HG02938 (cell line): ENCODE data around the gene PCBP3.
"Not testable (repeated sequence)": the region's sequence is repeated elsewhere in the genome, so short reads cannot be mapped to it uniquely, and the experiment has no call there.

Source experiments
- ATAC-seq: cut with Tn5 transposase; IDR thresholded peaks from one replicate; pipeline ENCODE4 v1.9.1; 2021; ENCODE audit warnings: mild to moderate bottlenecking, moderate library complexity; ENCODE audit not compliant: unreplicated experiment

Gene PCBP3

GRCh38 chr21:45954921-45955320 is 311.4 kb downstream of the PCBP3 start:
- ATAC-seq = no peak

- ATAC-seq = no peak
Observed at GRCh38 chr21:45957551-45957950, 314.0 kb downstream of the PCBP3 start.

- ATAC-seq = no peak
Observed at GRCh38 chr21:45957981-45958600, 314.6 kb downstream of the PCBP3 start.

GRCh38 chr21:45959182-45959581 is 315.7 kb downstream of the PCBP3 start:
- ATAC-seq = no peak

GRCh38 chr21:45959779-45960390 is 316.4 kb downstream of the PCBP3 start:
- no peak for ATAC-seq

GRCh38 chr21:45961408-45961807 is 317.9 kb downstream of the PCBP3 start:
- ATAC-seq = not testable (repeated sequence)

GRCh38 chr21:45962531-45963231 is 319.2 kb downstream of the PCBP3 start:
- no peak for ATAC-seq

GRCh38 chr21:45963232-45963570 is 319.7 kb downstream of the PCBP3 start:
- no peak for ATAC-seq

- ATAC-seq = no peak
Observed at GRCh38 chr21:45964649-45965048, 321.1 kb downstream of the PCBP3 start.

- no peak for ATAC-seq
Observed at GRCh38 chr21:45965084-45965809, 321.7 kb downstream of the PCBP3 start.

GRCh38 chr21:45966791-45967394 is 323.4 kb downstream of the PCBP3 start:
- ATAC-seq = no peak

- no peak for ATAC-seq
Observed at GRCh38 chr21:45969921-45970673, 326.6 kb downstream of the PCBP3 start.

GRCh38 chr21:45970674-45971615 is 327.4 kb downstream of the PCBP3 start:
- no peak for ATAC-seq

GRCh38 chr21:45971616-45972352 is 328.3 kb downstream of the PCBP3 start:
- no peak for ATAC-seq

GRCh38 chr21:45972353-45972715 is 328.8 kb downstream of the PCBP3 start:
- no peak for ATAC-seq

GRCh38 chr21:45972716-45973474 is 329.4 kb downstream of the PCBP3 start:
- no peak for ATAC-seq

- ATAC-seq = no peak
Observed at GRCh38 chr21:45973475-45974072, 330.0 kb downstream of the PCBP3 start.
